ACC112 (cell line): ENCODE measurements around the gene RNF126.

Experiments used
- H2AFZ ChIP-seq: fragments of 200-600 bp; sonication (generic); one replicate; pipeline ENCODE4 v1.6.0; 2017; ENCODE audit warnings: antibody characterized with exemption, low read length; ENCODE audit not compliant: unreplicated experiment
- H3K27ac ChIP-seq: fragments of 200-600 bp; sonication (generic); 2 replicates; pipeline ENCODE4 v1.5.1; 2014; ENCODE audit warnings: low read depth, mild to moderate bottlenecking, antibody characterized with exemption, low read length, moderate library complexity
- H3K27me3 ChIP-seq: fragments of 200-600 bp; sonication (generic); 2 replicates; pipeline ENCODE4 v1.6.1; 2014; ENCODE audit warnings: mild to moderate bottlenecking, antibody characterized with exemption, low read length, moderate library complexity, mixed read lengths; ENCODE audit not compliant: insufficient read depth
- H3K36me3 ChIP-seq: fragments of 200-600 bp; sonication (generic); 2 replicates; pipeline ENCODE4 v1.6.1; 2016; ENCODE audit warnings: mild to moderate bottlenecking, antibody characterized with exemption, low read length, moderate library complexity, mixed read lengths; ENCODE audit not compliant: insufficient read depth
- H3K4me1 ChIP-seq: fragments of 200-600 bp; sonication (generic); one replicate; pipeline ENCODE4 v1.6.1; 2016; ENCODE audit warnings: low read length, mixed read lengths; ENCODE audit not compliant: insufficient read depth, unreplicated experiment, control insufficient read depth
- H3K4me3 ChIP-seq: fragments of 200-600 bp; sonication (generic); 2 replicates; pipeline ENCODE4 v1.5.1; 2014; ENCODE audit warnings: mild to moderate bottlenecking, low read depth, low read length
- H3K79me2 ChIP-seq: fragments of 200-600 bp; sonication (generic); one replicate; pipeline ENCODE4 v1.6.0; 2016; ENCODE audit warnings: low read length; ENCODE audit not compliant: control insufficient read depth, unreplicated experiment, insufficient read depth

RNF126 gene

DNA sequence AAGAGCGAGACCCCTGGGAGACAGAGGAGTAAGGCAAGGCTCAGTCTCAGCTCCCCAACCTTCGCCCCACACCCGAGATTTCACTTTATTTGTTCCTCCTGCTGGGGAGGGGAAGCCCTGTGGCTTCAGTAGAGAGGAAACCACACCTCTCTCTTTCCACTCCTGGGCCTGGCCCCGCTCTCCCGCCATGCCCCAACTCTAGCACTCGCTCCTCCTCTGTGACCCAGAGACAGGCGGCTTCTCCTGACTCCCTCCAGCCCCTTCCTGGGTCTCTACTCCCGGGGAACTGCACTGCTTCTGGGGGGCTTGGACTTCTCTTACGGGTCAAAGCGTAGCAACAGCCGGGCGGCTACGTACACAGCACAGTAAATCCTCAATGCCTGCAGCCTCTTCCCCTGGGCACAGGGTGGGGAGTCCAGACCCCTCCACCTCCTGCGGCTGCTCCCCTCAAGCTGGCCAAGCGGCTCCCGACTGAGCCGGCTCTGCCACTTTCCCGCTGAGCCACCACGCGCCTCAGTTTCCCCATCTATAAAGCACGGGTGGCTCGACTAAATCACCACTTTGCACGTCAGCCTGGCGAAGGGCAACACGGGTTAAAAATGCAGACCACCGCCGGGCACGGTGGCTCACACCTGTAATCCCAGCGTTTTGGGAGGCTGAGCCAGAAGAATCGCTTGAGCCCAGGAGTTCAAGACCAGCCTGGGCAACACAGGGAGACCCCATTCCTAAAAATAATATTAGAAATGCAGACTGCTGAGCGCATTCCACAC, 1.4 kb downstream of the RNF126 start:
- Histone ChIP-seq H2AFZ (no peak overlapping the region), H3K27ac (peak overlapping the region; percentile 65), H3K4me1 (peaks cover 8% of the 10 kb centered on the region), H3K79me2 (peaks cover 64% of the 10 kb centered on the region), H3K27me3 (no peaks in the 10 kb centered on the region), H3K4me3 (peak overlapping the region; percentile 96), H3K36me3 (no peaks in the 10 kb centered on the region)

DNA sequence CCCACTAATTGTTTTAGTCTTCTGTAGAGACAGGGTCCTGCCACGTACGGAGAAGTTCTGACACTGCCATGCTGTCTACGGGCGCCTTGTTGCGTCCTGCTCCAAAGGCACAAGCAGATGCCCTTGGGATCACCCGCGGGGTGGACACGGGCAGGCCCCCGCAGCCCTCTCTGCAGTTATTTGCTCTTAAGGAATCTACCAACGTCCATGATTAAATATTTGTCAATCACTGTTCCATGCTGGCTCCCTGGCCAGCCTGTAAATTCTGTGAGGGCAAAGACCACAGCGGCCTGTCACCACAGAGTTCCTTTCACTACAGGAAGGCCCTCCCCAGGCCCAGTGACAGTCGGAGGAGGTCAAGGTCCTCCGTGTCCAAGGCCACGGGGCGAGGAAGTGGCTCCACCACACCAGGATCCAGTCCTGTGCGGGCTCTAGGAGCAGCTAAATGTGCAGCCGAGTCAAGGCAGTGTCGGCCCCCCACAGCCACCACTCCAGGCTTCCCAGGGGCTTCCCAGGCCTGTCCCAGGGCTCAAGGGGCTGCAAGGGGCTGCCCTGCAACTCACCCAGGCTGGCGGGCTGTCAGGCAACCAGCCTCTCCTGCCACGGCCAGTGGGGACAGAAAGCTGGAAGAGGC, 2.1 kb downstream of the RNF126 start:
- Histone ChIP-seq H2AFZ (no peak overlapping the region), H3K79me2 (peaks cover 70% of the 10 kb centered on the region), H3K27me3 (no peaks in the 10 kb centered on the region), H3K4me3 (peak overlapping the region; percentile 96), H3K27ac (no peak overlapping the region; the same call in 1 of the 2 replicates), H3K4me1 (peaks cover 8% of the 10 kb centered on the region), H3K36me3 (no peaks in the 10 kb centered on the region)

DNA sequence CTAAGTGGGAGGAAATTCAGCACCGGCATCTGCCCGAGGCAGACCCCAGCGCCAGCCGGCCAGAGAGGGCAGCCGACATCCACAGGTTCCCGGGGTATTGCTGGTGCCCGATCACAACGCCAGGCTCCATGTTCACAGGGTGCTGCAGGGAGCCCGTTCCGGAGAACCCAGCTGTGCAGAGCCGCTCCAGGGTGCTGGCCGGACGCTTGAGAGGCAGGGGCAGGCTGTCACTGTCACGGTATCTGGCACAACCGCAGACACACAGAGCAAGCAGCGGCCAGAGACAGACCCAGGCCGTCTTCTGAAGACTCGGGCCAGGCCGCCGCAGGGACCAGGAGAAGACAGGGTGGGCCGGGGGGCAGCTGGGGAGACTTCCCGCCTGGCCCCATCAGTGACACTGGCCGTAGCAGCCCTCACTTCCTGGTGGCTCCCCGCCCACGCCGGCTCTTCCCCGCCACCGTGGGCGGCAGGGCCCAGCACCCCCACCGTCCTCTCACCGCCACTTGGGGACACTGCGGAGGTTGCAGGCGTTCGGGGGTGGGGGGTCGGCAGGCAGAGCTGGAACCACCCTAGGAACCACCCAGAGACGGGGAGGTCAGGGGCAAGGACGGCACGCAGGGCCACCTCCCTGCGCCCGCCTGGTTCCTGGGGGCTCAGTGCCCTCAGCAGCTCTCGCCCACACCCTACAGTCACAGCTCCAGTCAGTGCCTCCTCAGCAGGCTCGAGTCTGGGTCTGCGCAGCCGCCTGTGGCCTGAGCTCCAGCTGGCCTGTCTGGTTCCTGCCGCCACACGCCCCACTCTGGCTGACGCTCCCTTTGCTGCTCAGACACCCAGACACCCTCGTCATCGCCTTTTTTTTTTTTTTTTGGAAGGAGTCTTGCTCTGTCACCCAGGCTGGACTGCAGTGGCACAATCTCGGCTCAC, 3.8 kb downstream of the RNF126 start:
- H2AFZ ChIP-seq = no peak overlapping the region
- H3K27ac ChIP-seq = no peak overlapping the region
- H3K27me3 ChIP-seq = no peaks in the 10 kb centered on the region
- peaks cover 8% of the 10 kb centered on the region for H3K4me1 ChIP-seq
- no peaks in the 10 kb centered on the region for H3K36me3 ChIP-seq
- no peak overlapping the region for H3K4me3 ChIP-seq
- peaks cover 83% of the 10 kb centered on the region for H3K79me2 ChIP-seq

DNA sequence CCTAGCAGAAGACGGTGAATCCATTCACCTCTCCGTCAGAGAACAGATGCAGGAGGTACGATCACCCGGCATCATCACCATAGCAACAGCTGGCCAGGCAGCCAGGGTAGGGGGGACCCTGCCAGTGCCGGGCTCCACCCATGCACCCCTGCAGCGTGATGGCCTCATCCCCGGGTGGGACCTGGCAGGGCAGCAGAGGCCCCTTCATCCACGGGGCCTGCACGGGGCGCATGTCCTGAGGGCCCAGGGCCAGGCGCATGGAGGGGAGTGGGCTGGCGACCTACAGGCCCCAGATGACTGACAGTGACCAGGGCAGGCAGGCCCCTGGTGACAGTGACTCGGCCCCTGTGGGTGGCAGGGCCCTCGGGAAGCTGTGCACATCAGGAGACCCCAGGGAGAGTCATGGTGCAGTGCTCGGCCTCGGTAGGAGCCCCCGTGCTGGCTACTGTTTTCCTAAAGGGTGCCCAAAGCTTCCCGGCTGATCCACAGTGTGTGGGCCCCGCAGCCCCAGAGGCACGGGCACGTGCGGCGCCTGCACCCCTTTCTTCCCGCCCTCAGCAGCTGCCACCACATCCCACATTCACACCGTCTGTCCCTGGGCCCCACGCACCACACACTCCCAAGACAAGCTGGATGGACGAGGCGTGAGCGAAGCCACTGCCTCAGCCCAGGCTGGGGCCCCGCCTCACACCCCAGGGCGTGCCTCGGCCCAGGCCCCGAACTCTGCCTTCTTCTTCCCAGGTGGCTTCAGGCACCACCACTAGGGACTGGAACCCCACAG, 4.8 kb downstream of the RNF126 start:
- no peak overlapping the region for H2AFZ ChIP-seq
- H3K4me1 ChIP-seq = peaks cover 8% of the 10 kb centered on the region
- H3K36me3 ChIP-seq = no peaks in the 10 kb centered on the region
- no peak overlapping the region for H3K27ac ChIP-seq
- H3K27me3 ChIP-seq = no peaks in the 10 kb centered on the region
- H3K4me3 ChIP-seq = no peak overlapping the region
- H3K79me2 ChIP-seq = peaks cover 92% of the 10 kb centered on the region

DNA sequence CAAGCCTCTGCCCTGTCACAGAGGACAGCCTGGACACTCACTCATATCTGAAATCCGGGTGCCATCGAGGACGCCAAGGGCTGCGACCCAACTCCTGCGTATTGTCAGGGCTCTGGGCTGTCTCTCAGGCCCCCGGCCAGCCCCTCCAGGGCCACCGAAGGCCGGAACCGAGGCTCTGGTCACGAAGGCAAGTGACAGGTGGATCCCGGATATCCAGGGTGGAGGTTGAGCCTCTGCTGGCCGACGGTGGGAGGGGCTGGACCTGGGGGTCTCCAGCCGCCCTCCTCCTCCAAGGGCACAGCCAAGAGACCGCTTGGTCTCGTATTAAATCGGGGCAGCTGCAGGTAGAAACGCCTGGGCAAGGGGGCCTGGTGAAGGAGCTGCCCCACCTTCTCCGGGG, 5.4 kb downstream of the RNF126 start:
- no peak overlapping the region for H3K4me3 ChIP-seq
- peaks cover 94% of the 10 kb centered on the region for H3K79me2 ChIP-seq
- no peaks in the 10 kb centered on the region for H3K36me3 ChIP-seq
- H3K4me1 ChIP-seq = peaks cover 8% of the 10 kb centered on the region
- H2AFZ ChIP-seq = no peak overlapping the region
- no peaks in the 10 kb centered on the region for H3K27me3 ChIP-seq
- H3K27ac ChIP-seq = no peak overlapping the region

DNA sequence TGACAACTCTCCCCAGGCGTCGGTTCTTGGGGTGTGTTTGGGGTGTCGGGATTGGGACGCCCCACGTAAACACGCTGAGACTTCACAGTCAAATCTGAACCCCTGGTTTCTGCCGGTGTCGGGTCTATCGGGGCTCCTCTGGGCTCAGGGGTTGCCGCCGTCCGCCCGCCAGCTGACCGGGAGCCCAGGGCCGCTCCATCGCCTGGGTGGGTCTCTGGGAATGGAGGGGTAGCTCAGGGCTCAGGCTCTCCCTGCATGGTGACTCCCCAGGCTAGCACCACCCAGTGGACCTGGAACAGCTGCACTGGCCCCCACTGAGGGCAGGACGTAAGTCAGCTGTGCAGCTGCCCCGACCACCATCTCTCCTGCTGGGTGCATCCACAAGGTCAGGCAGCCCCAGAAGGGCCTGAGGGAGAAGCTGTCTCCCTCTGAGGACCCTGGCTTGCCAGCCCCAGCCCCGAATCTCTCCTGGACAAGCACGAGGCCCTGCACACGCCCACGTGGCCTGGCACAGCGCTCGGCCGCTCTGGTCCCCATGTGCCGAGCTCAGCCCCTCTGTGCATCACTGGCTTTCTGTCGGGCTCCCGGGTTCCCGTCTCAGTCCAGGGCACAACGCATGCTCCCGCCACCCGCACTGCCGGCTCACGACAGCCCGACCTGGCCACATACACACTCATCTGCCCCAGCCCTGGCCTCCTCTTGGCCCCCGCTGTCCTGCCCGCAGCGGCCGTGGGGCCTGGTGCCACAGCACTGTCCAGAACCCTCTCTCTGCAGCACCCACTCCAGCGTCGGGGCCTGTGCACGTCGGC, 6.1 kb downstream of the RNF126 start:
- Histone ChIP-seq H2AFZ (no peak overlapping the region), H3K4me1 (peaks cover 8% of the 10 kb centered on the region), H3K79me2 (peaks cover 93% of the 10 kb centered on the region), H3K4me3 (no peak overlapping the region), H3K27me3 (no peaks in the 10 kb centered on the region), H3K36me3 (no peaks in the 10 kb centered on the region), H3K27ac (no peak overlapping the region)

DNA sequence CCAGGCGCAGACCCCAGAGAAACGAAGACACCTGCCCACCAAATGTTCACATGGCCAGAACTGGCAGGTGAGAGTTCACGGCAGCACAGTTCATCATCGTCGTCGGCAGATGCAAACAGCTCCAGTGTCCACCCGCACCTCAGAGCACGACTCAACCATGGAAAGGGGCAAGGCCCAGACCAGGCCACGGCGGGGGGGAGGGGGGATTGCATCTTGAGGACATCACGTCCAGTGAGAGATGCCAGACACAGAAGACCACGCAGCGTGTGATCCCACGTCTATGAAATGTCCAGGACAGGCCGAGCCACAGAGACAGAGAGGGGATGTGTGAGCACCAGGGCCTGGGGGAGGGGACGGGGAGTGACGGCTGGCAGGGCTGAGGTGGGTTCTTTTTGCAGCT, 7.3 kb downstream of the RNF126 start:
- Histone ChIP-seq H3K4me1 (peaks cover 2% of the 10 kb centered on the region), H3K27ac (no peak overlapping the region), H3K79me2 (peaks cover 86% of the 10 kb centered on the region), H3K27me3 (no peaks in the 10 kb centered on the region), H3K36me3 (no peaks in the 10 kb centered on the region), H2AFZ (no peak overlapping the region), H3K4me3 (no peak overlapping the region)

DNA sequence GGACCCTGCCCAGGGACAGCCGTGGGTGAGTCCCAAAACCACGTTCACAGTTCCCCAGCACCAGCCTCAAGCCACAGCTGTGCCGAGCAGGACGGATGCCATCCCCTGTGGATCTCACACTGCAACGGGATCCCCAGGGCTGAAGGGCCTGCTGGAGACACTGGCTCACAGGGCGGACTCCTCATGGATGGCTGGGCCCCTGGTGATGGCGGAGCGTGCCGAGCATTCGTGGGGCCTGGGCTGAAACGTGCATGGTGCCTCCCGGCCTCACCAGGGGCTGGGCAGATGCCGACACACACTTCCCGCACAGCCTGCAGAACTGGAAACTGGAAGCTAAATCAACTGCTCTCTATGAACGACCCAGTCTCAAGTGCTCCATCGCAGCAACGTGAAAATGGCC, 9.6 kb downstream of the RNF126 start:
- Histone ChIP-seq H3K27me3 (no peaks in the 10 kb centered on the region), H3K4me3 (no peak overlapping the region), H3K36me3 (no peaks in the 10 kb centered on the region), H3K4me1 (no peaks in the 10 kb centered on the region), H3K27ac (no peak overlapping the region), H2AFZ (no peak overlapping the region), H3K79me2 (peaks cover 64% of the 10 kb centered on the region)

DNA sequence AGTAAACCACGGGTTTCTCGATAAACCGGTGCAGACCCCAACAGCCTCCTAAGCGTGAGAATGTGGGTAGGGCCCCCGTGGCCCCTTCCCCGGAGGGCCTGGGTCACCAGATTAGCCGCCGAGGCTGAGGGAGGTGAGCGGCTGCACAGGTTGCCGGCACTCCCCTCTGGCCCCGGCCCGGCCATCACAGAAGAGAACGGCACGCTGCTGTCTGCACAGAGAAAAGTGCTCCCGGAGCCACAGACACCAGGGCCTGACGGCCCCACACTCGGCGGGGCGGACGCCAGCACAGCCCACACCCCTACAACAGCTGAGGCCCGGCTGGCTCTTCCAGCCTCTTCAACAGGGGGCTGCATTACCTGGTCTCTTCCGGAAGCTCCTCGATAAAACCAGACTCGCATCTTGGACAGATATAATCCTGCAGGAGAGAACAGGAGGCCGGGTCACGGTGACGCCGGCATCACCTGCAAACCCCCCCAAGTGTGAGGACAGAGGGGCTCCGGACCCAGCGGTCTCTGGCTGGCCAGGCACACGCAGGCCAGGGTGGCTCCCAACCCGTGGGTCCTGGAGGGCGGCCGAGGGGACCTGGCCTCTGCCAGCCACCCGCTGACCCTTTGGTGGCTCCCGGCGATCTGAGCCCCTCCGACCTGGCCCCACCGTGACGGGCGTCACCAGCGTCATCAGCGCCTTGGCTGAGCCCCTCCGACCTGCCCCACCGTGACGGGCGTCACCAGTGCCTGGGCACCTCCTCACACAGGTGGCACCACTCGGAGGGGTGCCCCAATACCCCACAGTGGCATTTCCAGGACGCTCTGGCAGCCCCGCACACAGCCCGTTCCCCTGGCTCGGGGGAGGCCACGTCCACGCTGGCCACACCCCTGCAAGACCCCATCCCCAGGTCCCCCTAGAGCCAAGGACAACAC, 10.3 kb downstream of the RNF126 start:
- Histone ChIP-seq H3K27me3 (no peaks in the 10 kb centered on the region), H3K4me3 (no peak overlapping the region), H3K4me1 (no peaks in the 10 kb centered on the region), H3K79me2 (peaks cover 57% of the 10 kb centered on the region), H2AFZ (no peak overlapping the region), H3K27ac (no peak overlapping the region), H3K36me3 (no peaks in the 10 kb centered on the region)
